Measurements from ENCODE around the gene ALDH1L2.

- TF ChIP-seq, protein P1, sequence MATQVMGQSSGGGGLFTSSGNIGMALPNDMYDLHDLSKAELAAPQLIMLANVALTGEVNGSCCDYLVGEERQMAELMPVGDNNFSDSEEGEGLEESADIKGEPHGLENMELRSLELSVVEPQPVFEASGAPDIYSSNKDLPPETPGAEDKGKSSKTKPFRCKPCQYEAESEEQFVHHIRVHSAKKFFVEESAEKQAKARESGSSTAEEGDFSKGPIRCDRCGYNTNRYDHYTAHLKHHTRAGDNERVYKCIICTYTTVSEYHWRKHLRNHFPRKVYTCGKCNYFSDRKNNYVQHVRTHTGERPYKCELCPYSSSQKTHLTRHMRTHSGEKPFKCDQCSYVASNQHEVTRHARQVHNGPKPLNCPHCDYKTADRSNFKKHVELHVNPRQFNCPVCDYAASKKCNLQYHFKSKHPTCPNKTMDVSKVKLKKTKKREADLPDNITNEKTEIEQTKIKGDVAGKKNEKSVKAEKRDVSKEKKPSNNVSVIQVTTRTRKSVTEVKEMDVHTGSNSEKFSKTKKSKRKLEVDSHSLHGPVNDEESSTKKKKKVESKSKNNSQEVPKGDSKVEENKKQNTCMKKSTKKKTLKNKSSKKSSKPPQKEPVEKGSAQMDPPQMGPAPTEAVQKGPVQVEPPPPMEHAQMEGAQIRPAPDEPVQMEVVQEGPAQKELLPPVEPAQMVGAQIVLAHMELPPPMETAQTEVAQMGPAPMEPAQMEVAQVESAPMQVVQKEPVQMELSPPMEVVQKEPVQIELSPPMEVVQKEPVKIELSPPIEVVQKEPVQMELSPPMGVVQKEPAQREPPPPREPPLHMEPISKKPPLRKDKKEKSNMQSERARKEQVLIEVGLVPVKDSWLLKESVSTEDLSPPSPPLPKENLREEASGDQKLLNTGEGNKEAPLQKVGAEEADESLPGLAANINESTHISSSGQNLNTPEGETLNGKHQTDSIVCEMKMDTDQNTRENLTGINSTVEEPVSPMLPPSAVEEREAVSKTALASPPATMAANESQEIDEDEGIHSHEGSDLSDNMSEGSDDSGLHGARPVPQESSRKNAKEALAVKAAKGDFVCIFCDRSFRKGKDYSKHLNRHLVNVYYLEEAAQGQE (IDR thresholded peaks at IDR 0.05; ENCODE audit: borderline replicate concordance) = no peak
- TF ChIP-seq, protein P2, sequence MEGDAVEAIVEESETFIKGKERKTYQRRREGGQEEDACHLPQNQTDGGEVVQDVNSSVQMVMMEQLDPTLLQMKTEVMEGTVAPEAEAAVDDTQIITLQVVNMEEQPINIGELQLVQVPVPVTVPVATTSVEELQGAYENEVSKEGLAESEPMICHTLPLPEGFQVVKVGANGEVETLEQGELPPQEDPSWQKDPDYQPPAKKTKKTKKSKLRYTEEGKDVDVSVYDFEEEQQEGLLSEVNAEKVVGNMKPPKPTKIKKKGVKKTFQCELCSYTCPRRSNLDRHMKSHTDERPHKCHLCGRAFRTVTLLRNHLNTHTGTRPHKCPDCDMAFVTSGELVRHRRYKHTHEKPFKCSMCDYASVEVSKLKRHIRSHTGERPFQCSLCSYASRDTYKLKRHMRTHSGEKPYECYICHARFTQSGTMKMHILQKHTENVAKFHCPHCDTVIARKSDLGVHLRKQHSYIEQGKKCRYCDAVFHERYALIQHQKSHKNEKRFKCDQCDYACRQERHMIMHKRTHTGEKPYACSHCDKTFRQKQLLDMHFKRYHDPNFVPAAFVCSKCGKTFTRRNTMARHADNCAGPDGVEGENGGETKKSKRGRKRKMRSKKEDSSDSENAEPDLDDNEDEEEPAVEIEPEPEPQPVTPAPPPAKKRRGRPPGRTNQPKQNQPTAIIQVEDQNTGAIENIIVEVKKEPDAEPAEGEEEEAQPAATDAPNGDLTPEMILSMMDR (IDR thresholded peaks at IDR 0.05; ENCODE audit: poor library complexity, severe bottlenecking) = no peak
- TF ChIP-seq TAF1 (IDR thresholded peaks at IDR 0.05; ENCODE audit: low read depth) (no peak), EZH2 (IDR thresholded peaks at IDR 0.05; ENCODE audit: borderline replicate concordance, insufficient read depth, low read length, poor library complexity, severe bottlenecking) (no peak), EP300 (conservative IDR thresholded peaks at IDR 0.05; ENCODE audit: poor library complexity, severe bottlenecking) (no peak), RAD21 (conservative IDR thresholded peaks at IDR 0.05) (no peak), POLR2AphosphoS5 (IDR thresholded peaks at IDR 0.05) (no peak)
Measured at GRCh38 chr12:105026411-105026810, 57.8 kb downstream of the ALDH1L2 start.

Data from neural cell (in vitro differentiated cells).